HG02870 (cell line): Measurements from ENCODE around the gene COL3A1.

Experiments used
- ATAC-seq: cut with Tn5 transposase; IDR thresholded peaks from one replicate; pipeline ENCODE4 v1.9.1; 2021; ENCODE audit warnings: mild to moderate bottlenecking, moderate library complexity; ENCODE audit not compliant: unreplicated experiment

COL3A1 gene

DNA sequence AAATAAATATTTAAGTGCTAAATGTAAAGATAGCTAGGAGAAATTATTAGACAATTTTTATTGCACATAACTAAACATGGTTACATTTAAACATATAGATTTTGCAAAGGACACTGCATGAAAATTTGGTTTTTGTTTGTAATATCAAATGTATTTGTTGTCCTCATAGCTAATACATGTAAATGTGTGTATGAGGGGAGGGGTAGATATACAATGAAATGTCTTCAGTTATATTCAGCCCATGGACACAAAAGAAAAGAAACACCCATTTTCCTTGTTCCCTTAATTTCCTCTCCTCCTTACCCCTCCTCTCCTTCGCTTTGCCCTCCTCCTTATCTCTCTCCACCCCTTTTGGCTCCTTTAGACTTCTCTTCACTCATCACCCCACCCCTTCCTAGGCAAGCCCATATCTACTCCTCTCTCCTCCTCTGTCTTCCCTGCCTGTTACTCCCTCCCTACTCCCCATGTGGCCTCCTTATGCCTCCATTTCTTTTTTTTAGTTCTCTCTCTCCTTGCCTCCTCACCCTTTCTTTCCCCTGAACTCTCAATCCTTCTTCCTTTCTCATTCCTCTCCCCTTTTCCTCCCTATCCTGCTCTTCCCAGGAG, 1.4 kb downstream of the COL3A1 start:
- ATAC-seq, result no peak

DNA sequence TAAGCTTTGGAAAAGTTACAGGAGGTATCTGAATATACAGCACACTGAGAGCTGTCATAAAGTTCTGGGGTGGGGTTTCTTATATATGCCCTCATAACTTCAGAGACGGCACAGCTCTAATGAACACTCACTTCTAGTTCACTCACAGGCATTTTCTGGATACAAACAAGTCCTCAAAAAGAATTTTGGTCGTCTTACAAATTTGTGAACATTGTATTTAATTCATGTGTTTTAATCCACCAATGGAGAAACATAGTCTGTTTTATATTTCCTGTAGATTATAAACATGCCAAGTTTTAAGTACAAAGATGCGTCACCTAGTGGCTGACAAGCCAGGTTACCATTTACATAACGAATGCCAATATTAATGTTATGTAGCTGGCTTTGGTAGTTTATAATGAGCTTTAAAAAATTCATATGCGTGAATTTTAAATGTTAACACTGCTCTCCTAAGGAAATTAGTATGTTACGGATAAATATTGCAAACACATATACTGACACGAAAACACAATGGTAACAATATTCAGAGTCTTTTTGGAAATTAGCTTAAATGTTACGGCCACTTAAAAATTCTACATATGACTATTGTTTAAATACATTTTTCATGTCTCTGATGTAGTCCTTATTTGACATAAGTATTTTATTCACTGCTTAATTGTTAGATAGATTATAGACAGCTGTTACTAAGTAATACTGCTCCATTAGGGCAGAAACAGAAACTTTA, 2.5 kb downstream of the COL3A1 start:
- ATAC-seq, result no peak

DNA sequence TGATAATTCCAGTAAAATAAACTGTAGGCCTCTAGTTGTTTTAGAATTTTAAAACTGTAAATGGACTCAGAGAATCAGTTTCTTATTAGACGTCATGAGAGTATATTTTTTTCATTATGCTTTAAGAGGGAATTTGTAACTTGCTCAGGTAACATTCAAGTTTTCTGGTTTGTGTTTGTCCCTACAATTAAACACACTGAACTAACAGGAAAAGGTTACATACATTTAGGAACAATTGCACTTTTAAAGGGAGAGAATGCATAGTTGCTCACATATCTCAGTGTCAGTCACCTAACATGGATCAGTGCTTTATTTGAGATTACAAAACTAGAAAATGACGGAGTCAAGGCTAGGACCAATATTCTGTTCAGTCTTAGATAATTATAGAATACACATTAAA, 3.1 kb downstream of the COL3A1 start:
- ATAC-seq, result no peak

DNA sequence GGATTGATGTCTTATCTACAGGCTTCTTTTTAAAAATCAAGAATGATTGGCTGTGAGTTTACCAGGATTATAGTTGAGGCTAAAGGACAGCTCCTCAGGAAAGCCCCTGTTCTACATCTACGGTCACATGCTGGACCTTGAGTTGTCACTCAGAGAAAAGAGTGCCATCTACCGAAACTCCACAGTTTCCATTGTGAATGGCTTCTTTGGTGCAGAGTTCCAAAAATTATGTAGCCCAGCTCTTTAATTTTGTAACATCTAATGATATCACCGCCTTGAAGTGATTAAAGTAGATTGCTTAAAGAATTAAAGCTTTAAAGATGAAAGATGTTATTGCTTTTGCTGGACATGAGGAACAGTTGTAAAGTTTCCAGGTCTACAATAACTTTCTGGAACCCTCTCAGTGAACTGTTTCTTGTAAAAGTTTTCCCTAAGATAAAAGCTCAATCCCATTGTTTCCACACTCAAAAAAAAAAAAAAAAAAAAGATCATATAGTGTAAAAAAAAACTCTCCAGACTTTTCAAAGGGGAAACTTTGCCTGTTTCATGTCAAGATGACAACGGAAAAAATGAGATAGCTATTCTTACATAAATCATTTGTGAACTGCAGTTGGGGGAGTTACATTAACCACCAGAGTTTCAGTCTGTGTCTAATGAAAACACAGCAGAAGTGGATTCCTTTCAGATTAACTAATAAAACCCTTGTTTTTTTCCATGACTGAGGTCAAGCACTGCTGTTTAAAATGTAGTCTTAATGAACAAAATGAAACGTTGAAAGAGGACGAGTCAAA, 4.3 kb downstream of the COL3A1 start:
- ATAC-seq, result peak; percentile 91

DNA sequence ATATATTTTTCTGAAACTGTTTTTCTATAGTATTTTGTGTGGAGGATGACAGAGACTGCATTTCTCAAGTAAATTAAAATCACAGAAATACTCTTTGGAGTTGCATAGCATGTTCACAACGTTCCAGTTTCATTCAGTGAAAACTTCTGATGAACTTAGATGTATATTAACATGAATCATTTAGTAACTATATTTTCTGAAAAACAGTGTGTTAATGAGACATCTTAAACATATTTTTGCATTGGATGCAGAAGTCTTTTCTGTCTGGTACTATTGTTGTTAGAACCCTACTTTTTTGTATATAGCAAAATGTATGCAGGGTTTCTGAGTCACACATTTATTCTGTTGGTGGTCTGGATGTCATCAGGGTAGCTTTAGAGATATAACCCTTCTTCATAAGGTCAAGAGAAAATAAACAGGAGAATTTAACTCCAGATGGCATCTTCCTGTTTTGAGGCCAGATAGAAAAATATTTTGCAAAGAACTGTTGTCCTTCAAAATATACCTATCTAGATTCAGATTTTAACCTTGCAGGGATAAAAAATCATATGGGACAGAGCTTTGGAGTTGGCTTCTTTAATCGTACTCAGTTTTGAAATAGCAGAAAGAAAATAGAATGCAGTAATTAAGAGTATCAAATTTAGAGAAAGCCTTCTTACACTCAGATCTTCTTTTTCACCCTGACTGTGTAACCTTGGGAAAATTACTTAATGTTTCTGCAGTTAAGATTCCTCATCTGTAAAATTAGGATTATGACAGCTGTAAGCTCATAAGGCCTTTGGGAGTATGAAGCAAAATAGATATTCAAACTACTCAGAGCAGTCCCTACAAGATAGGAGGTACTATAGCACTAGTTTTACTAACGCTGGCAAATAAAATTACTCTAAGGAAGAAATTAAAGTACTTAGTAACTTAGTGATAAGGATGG, 5.3 kb downstream of the COL3A1 start:
- peak; percentile 14 for ATAC-seq

DNA sequence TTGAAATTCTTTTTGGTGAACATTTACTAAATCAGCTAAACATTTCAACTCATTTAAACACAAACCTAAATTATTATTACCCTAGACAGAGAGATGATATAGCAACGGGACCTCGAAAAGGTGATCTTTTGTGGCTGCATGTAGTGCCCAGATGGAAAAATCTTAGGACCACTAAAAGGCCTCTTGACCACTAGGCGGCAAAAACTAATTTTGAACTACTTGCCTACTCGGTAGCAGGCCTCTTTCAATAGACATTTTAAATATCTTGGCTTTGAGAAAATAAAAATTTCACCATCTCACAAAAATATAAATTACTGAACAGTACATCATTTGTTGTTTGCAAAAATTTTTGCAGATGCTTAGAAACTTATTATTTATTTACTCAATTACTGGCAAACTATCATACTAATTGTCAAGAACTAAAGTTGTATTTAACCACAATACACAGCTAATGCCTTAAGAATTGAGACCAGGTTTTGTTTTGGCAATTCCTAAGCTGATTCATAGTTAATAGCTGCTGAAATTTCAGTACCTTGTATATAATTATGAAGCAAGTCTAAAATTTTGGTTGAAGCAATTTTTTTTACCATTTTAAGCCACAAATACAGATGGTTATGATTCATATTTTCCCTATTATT, 9.4 kb downstream of the COL3A1 start:
- no peak for ATAC-seq

DNA sequence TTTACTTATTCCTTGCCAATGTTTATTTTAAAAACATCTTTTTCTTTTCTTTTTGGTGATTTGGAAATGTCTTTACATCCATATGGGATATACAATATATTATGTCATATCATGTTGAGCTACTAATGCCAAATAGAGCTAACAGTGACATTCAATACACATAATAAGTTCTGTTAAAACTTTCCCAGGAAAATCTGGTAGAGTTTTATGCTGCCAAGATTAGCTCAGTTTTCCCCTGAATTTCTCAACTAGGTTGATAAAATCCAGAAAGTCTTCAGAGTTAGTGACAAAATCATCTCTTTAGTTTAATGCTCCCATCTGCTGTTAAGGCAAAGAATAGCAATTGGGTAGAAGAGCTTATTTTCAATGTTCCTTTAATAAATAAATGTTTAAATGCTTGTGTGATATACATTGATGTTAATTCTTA, 9.9 kb downstream of the COL3A1 start:
- ATAC-seq, result no peak

DNA sequence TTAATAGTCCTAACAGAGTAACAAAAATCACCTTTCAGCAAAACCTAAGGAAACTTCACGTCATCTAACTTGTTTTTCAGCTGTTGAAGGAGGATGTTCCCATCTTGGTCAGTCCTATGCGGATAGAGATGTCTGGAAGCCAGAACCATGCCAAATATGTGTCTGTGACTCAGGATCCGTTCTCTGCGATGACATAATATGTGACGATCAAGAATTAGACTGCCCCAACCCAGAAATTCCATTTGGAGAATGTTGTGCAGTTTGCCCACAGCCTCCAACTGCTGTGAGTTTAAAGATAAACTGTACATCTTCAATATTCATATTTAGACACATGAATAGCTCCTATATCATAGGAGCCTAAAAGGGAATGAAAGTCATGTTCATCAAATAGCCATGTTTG, 10.5 kb downstream of the COL3A1 start:
- ATAC-seq, result no peak

DNA sequence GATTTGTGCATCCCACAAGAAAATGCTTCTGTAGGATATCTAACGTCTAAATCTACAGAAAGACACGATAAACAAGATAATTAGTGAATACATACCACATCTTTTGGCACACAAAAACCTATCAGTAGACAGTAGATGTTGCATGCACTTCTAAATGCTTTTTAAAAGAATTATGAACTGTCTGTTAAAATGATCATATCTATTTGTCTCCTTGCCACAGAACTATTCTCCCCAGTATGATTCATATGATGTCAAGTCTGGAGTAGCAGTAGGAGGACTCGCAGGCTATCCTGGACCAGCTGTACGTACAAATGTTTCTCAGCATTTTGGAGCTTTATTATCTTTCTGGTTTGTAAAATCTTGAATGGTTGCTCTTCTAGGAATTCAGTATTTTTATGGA, 12.7 kb downstream of the COL3A1 start:
- ATAC-seq, result no peak

DNA sequence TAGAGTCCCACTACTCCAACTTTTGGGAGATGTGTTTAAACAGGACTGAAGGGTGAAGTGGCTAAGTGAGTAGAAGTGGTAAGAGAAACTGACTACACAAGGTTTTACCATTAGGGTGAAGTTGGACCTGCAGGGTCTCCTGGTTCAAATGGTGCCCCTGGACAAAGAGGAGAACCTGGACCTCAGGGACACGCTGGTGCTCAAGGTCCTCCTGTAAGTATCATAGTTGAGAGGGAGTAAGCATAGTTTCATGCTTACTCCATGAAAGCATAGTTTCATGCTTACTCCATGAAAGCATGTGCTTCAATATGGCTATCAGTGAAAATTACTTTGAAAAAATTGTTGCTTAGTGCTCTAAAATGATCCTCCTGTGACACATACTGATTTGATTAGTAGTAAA, 19.1 kb downstream of the COL3A1 start:
- ATAC-seq, result no peak

DNA sequence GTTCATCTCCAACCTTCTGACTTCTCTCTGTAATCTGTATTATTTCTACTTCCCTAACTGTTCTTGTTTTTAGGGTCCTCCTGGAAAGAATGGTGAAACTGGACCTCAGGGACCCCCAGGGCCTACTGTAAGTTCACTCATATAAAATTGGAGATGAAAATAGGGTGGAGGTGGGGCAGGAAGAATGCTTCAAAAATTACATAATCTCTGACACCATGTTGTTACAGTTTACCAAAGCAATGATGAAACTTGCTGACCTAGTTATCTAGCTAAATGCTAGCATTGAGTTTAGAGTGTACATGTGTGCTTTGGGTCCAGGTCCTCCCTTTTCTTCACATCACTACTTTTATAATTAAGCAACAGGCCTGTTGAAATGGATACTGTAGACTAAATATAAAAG, 23.1 kb downstream of the COL3A1 start:
- no peak for ATAC-seq

DNA sequence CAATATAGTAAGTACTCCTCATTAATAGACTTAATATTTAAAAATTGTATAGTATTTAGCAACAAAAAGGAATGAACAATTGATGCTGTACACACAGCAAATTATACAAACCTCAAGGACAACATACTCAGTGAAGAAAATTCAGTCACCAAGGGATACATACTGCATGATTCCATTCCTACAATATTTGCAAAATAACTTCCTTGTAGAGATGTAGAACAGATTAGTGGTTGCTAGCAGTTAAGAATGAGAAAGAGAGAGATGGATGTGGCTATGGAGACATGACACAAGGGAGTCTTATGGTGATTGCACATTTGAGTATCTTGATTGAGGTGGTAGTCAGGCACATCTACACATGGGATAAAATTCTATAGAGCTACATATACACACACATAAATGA, 26.0 kb downstream of the COL3A1 start:
- no peak for ATAC-seq

DNA sequence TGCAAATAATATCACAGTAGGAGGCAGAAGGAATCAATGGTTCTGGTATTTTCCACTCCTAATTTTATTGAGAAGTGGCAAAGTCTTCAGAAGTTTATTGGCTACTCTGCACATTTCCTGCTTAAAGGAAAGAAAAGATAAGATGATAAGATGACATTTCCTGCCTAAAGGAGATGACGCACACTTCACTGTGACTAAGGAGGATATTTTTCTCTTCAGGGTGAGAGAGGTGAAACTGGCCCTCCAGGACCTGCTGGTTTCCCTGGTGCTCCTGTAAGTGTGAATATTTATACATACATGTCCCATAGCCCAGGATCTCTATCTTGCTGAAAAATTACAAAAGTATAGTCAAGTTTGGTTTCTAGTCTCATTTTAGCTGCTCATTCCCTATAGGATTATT, 27.9 kb downstream of the COL3A1 start:
- no peak for ATAC-seq

DNA sequence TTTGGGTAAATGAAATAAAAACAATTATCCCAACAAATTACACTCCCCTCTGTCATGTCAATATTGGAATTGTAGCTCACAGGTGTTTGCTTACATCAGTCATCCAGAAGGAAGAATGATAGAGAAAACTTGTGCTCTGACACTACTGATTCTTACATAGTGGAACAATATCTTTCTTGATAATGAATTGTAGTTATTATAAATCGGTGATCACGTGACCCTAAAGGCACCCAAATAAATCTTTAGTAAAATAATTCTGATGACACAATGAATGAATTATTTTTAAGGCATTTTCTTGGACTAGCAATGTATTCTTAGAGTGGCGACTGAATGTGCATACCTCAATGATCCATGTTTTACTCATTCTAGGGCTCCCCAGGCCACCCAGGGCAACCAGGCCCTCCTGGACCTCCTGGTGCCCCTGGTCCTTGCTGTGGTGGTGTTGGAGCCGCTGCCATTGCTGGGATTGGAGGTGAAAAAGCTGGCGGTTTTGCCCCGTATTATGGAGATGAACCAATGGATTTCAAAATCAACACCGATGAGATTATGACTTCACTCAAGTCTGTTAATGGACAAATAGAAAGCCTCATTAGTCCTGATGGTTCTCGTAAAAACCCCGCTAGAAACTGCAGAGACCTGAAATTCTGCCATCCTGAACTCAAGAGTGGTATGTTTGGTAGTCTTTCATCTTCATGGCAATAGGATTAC, 34.5 kb downstream of the COL3A1 start:
- ATAC-seq, result no peak

DNA sequence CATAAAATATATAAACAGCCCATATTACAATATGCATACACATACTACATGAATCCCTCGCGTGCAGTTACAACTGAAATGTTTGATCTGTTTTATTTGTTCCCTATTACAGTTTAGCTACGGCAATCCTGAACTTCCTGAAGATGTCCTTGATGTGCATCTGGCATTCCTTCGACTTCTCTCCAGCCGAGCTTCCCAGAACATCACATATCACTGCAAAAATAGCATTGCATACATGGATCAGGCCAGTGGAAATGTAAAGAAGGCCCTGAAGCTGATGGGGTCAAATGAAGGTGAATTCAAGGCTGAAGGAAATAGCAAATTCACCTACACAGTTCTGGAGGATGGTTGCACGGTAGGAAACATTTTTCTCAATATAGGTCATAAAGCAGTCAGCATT, 36.4 kb downstream of the COL3A1 start:
- no peak for ATAC-seq

DNA sequence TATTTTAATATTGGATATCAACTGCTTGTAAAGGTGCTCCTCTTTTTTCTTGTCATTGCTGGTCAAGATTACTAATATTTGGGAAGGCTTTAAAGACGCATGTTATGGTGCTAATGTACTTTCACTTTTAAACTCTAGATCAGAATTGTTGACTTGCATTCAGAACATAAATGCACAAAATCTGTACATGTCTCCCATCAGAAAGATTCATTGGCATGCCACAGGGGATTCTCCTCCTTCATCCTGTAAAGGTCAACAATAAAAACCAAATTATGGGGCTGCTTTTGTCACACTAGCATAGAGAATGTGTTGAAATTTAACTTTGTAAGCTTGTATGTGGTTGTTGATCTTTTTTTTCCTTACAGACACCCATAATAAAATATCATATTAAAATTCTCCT, 38.2 kb downstream of the COL3A1 start:
- no peak for ATAC-seq

DNA sequence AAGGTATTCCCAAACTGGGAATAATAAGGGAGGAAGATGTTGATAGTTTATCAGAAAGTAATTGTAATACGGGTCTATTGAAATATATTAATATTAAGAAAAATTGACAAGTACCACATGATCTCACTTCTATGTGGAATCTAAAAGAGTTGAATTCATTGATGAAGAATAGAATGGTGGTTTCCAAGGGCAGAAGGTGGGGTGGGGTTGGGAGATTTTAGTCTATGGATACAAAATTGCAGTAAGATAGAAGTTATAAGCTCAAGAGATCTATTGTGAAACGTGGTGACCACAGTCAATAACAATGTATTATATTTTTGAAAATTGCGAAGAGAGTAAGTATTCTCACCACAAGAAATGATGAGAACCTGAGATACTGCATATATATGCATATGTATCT, 38.9 kb downstream of the COL3A1 start:
- ATAC-seq, result no peak

DNA sequence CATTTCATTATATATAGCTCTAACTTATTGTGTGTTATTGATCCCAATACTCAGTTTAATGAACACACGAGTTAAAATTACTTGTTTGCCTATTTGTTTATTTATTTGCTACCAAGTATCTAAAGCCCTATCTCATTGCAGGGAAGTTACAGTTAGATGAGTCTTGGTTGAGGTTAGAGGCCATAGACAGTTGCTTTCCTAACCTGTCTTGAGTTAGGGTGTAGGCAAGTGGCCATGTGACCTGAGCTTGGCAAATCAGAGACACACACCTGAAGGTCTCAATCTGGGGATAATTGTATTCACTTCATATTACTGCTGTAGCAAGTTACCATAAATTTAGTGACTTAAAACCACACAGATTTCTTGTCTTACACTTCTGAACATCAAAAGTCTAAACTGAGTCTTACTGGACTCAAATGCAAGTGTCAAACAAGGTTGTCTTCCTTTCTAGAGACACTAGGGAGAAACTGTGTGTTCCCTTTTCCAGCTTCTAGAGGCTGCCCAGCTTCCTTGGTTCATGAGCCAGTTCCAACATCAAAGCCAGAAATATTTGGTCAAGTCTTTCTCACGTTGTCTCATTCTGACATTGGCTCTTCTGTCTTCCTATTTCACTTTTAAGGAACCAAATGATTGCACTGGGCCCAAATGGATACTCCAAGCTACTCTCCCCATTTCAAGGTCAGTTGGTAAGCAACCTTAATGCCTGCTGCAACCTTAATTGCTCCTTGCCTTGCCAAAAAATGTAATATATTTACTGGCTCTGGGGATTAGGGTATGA, 39.7 kb downstream of the COL3A1 start:
- no peak for ATAC-seq

DNA sequence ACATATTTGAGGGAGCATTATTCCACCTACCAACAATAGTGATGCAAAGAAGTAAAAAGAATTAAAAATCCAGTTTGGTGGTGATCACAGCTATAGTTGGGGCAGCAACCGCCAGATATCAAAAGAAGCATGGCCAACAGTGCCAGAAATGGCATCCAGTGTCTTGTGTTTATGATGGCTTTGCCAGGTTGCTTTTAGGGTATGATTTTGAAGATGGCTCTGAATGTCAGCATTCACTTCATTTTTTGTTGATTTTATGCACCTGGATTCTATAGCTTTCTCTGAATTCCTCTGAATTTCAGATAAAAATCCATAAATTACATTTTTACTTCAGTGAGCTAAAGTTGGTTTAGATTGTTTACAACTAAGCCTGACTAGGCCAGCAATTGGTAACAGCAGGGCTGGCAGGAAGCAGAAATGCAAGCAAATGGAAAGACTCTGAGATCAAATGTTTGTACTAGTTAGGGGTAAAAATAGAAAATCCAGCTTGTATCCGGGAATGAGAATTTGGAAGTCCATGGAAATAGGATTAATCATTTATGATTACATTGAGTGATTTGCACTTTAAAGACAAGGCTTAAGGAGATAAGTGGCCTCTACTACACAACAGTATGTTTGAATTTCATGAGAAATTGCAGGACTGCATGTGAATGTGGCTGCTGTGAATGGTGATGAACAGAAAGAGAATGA, 40.4 kb downstream of the COL3A1 start:
- ATAC-seq, result no peak
